Measurements from ENCODE around the gene SNRPF.

GRCh38 chr12:95909871-95910270 is 51.1 kb downstream of the SNRPF start:
- TF ChIP-seq GATA3 (IDR thresholded peaks at IDR 0.05; ENCODE audit: low read depth, low read length) (no peak), GATA2 (IDR thresholded peaks at IDR 0.05; ENCODE audit: low read depth, low read length) (no peak)
